Ammon's horn (tissue), 1 donor: ENCODE results near the gene LHFPL2.

Experiments
- DNase-seq: peaks from one replicate; pipeline ENCODE4 v3.0.0-alpha.2; 2016; ENCODE audit warnings: low spot score

Gene LHFPL2

DNA sequence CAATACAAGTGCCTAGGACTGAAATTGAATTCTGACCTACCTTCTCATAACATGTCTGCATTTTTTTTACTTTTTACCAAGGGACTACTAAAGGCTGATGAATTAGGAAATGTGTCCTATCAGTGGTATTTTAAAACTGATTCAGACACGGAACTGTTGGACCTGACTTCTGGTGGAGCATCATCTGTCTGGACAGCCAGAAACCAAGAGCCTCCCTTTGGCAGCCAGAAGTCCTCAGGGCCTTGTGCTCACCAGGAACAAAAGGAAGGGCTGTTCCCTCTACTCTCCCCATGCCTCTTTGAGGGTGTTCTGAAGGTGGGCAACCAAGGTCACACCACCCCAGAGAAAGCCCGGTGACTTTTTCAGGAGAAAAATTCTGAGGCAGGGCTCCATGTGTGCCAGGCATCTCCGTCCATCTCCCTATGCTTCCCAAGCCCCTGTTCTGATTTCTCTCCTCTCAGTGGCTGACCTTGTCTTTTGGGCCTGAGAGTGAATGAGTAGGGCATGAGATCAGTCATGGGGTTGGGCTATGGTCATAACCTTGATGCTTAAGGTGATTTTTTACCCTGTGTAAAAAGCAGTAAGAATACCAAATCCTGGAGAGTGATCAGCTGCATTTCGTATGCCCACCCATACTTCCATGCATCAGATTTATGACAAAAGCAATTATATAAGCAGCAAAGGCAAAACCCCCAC, 144.5 kb downstream of the LHFPL2 start:
- DNase-seq: no peak

DNA sequence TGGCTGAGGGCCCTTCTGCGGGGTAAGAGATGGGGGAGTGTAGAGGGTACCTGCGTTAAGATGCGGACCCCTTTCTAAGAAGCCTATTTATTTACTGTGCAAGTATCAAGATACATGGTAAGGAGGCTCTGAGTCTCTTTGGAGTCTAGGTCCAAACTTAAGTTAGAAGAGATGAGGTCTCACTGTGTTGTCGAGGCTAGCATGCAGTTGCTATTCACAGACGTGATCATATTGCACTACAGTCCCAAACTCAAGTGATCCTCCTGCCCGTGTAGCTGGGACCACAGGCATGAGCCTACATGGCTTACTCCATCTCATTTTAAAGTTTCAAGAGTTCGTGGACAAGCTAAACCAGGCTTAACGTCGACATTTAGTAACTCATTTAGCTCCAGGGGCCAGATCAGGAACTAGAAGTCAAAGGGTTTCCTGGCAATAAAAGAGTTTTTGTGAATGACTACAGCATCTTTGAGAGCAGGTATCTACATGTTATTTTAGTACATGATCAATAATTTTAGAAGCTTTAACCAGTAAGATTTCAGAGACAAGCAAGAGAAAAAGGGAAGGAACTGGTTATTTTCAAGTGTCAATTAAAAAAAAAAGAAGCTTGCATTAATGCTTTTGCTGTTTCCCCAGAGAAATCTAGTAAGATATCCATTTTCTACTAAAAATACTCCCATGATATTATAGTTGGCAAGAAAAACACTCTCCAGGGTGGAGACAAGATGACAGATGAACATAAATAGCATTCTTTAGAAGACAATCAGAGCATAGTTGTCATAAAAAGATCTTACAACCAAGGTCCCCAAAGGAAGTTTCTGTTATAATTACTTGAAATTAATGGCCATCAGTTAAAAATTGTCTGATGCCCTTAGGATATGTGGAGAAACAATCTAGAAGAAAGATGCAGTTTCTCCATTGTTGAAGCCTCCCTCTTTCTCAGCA, 146.9 kb downstream of the LHFPL2 start:
- DNase-seq: no peak

DNA sequence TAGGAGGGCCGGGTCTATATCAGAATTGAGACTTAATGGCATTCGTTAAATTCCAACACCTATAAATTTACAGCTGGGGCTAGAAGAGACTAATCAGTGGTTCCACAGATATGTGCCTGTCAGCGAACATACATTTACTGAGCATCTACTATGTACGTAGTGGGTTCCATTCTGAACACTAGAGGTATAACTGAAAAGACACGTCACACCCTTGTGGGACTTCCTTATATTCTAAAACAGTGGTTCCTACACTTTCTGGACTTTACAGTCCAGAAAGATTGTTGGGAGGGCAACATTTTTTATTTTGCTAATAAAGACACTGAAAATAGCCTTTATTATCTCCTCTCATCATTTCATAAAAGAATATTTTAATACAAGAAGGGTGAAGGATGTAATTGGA, 147.7 kb downstream of the LHFPL2 start:
- DNase-seq: no peak

DNA sequence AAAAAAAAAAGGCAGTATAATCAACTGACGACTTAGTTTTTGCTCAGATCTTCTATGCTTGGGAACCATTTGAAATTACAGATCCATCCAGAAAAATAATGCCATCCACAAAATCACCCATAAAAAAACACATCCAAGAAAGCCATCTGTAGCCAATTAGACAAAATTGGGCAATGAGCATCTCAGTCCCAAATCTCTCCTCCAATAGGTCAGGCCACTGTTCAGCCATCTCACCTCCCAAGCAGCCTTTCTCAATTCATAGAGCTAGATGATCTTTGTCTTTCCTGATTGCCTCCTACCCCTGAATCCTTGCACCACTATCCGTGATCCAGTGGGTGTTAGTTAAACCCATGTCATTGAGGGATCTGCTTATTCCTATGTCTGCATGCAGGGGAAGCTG, 148.5 kb downstream of the LHFPL2 start:
- no peak for DNase-seq

DNA sequence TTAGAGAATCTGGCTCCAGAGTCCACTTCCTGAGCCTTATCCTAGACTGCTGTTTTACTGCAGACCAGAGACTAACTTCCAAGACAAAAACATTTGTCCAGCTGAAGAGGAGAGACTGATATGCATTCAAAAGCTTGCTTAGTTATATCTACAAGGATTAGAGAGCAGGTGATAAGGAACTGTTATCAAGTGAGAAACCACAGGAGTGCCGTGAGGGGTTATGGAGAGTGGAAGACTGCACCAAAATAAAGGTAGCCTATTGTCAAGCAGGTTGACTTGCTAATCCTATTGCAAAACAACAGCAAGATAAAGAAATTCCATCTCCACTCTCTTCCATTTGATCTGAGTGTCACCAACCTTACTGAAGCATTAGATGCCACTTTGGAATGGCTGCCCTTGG, 149.1 kb downstream of the LHFPL2 start:
- DNase-seq: no peak

DNA sequence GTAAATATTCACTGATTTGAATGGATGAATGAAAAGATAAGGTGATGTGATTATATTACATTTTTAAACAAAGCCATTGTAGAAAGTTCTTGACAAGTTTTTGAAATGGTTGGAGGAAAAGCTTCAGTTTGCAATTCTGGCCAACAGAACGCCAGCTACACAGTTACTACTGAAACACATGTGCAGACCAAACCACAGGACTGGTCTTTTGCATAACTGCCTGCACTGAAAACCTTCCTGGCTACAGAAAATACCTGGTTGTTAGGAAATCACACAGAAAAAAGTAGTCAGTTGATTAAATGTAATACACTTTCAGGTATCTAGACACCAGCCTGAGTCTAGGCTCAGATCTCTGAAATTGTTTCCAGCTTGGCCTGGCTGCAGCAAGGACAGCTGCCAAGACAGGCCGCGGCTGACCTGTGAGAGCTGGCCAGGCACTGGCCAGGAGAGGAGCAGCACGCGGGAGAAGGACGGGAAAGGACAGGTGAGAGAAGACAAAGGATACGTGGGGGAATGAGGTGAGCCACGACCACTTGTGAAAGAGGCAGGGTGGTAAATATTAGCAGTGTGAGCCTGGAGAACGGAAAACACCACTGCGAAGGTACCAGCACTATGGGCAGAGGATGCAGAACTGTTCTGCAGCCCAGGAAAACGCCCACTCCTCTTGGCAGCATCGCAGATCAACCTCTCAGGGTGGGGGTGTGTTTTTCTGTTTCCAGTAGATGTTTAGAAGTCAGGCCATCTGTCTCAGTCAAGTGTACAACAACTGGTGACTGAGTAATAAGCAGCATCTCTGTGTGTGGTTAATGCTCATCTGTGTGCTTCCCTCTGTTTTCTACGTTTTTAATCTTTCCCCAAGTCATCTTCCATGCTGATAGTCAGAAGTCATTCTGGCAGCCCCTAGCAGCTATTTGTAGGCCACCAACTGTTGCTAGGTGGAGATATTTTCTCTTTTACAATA, 150.7 kb downstream of the LHFPL2 start:
- DNase-seq: peak; percentile 64

DNA sequence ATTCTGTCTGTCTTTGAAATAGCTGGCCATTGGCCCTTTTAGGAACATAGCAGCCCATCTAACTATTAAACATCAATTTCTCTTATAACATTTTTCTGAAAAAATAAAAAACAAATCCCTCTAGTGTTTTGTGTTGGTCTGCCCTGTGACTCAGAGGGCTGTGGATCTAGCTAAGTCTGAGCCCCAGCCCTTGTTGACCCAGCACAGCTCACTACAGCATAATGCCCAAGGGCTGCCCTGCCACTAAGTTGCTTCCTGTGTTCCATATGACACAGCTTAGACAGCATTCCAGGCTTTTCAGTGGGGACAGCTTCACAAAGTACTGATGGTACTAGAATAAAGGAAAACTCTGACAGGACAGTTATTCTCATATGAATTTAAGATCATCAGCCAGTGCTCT, 152.2 kb downstream of the LHFPL2 start:
- DNase-seq: no peak

DNA sequence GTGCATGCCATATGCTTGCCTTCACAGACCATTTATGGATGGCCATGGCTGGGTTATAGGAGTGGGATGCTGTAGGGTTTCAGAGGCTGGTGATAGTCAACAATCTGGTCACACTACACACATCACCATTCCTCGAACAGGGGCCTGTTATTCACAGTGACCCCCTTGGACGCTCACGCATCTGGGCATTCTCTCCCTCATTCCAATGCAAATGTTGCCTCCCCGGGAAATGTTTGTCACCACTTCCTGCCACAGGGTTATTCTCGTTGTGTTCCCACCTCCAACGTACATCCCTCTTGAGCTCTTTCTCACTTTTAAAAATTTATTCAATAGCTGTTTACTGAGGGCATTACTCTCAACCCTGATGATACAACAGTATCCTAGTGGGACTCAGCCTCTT, 152.8 kb downstream of the LHFPL2 start:
- no peak for DNase-seq

DNA sequence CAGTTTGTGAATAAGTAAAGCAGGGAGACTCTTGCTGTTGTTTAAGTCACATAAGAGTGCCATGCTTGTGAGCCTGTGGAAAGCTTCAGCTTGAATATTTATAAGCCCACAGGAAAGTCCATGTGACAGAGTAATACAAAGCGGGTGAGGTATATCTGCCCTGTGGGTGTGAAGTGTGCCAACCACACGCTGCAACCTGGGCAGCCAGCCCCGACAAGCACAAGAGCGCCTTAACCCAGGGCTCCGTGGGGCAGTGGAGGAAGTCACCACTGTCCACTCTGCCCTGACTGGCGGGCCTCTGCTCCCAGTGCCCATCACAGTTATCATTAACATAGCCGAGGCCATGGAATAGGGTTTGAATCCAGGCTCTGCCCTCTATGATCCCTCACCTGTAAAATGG, 155.9 kb downstream of the LHFPL2 start:
- DNase-seq: no peak

DNA sequence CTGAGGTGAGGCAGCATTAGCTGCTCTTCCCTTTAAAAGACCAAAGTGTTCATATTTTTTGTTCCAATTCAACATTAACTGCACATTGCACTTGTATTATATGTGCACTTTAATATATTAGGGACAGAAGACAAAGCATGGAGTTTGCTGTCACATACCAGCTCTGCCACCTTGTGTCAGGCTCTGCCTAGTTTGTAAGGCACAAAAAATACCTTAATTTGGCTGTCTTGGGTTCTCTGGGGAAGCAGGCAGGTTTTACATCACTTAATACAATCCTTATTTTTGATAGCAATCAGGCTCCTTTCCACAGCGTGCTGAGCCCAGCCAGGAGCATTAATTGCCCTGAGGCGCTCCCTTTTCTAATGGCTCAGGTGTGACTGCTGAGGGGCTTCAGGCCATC, 156.3 kb downstream of the LHFPL2 start:
- DNase-seq: no peak

DNA sequence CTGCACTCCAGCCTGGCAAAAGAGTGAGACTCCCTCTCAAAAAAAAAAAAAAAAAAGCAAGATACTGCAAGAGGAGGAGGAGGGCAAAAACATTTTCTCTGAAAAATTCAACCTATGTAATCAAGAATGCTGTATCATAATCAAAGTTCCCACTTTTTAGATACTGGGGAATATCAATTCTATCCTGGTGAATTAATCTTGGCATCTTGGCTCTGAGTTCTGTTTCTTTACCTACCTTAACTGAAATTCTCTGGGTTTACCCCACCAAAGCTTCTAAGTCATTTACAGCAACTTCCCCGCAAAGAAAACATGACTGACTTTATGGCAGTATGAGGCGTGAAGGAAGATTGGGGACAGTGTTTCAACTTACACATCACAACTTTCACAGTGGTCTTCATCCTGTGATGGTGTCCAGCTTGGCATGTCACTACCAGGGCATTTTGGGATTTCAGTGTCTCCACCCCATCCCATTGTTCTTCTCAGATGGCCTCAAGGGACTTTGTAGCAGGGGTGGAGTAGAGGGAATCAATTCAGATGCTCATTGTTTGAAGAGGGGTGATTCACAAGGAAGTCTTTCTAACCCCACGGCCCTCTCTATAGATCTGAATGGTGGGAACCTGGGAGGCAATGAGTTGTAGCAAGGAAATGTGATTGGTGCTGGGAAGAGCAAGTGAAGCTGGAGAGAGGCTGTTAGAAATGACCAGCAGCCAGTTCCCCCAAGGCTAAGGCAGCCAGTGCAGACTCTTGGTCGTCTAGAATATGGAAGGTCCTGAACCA, 157.7 kb downstream of the LHFPL2 start:
- no peak for DNase-seq

DNA sequence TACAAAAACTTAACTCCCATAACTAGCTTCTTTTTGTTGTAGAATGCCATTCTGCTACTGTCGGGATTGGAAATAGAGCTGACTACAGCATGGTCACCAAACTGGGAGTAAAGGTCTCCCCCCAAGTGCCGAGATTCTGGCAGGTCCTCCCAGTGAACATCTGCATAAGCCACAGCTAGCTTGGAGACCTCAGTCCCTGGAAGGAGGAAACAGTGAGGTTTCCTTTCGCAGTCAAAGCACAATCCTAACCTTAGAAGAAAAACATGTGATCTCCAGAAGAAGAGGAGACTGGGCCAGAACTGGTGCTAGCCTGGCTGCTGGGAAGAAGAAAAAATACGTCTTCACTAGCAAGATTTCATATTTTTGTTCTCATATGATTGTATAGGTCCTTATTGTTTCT, 160.7 kb downstream of the LHFPL2 start:
- DNase-seq: no peak

DNA sequence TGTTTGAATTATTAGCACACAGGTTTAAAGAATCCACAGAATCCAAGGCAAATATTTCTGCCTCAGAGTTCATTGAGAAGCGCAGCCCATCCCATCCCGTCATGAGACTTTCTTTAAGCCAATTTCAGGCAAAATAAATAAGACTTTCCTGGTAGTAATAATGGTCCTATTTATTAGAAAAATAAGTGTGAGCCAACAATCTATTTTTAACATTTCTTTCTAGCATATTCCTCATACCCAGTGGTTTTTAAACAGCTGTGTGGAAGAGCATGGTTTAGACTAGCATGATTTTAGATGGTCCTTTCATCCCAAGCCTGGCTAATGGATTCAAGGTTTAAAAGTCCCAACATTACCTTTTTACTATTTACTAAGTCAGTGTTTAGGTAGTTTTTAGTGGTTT, 162.4 kb downstream of the LHFPL2 start:
- no peak for DNase-seq

DNA sequence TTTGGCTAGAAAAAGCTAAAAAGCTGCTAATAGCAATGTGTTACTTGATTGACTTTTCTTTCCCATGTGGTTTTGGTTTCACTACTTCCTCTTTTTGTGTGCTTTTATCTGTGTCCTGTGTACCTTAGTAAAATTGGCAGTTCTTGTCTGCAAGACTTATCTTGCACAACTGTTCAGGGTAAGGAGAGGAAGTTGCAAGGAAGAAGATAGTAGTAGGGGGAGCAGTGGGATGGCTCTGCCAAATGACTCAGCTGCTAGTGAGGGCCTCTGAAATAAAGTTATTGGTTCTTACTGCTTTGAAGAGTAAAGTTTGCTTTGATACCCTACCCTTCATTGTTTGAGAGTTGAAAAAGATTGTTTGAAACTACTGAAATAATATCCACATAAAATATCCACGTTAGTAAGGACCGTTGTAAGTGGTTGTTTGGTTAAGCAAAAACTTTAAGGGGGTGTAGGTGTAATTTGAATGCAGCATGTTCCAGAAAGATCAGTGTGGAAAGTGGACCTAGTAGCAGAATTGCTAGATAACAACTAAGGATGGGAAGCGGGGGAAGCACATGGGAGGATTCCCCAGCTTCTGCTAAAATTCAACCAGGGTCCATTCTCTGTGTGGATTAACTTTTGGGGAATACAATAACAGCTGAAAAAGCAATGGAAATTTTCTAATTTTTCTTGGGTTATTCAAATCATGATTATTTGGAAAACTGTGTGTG, 164.6 kb downstream of the LHFPL2 start:
- peak; percentile 65 for DNase-seq

DNA sequence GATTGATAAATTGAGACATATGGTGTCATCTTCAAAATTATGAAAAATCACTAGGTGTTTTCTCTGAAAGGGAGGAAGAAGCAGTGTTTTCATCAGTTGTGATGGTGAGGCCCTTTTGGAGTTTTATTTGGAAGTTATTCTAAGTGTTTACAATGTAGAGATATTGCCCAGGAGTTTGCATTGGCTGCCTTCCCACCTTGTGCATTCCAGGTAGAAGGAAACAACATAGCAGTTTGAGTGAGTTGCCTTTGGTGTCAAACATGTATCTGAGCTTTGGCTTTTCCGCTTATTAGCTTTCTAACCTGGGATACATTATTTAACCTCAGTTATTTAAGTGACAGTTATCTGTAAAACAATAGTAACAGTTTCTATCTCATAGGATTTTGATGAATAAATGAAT, 165.6 kb downstream of the LHFPL2 start:
- no peak for DNase-seq

DNA sequence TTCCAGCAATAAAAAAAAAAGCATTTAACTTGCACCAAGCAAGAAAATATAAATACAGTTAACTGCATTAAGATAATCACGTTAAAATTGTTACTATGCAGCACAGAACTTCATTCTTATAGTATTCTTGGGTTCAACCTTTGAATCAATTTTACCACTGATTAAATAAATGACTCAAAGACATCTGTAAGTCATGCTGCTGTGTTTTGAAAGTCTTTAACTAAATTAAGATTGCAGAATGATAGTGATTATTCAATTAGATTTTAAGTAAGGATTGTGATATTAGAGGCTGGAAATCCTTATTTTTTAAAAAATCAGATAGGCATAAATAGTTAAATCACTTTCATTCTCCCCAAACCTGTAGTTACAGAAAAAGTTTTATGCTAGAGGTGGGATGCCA, 171.8 kb downstream of the LHFPL2 start:
- DNase-seq: no peak

DNA sequence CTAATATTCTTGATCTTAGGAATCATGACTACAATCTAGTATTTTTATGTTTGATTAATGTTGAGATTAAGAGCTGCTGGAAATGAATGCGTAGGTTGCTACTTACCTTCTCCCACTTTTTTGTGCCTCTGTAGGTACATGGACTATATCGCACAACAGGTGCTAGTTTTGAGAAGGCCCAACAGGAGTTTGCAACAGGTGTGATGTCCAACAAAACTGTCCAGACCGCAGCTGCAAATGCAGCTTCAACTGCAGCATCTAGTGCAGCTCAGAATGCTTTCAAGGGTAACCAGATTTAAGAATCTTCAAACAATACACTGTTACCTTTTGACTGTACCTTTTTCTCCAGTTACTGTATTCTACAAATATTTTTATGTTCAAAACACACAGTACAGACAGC, 173.2 kb downstream of the LHFPL2 start:
- no peak for DNase-seq

DNA sequence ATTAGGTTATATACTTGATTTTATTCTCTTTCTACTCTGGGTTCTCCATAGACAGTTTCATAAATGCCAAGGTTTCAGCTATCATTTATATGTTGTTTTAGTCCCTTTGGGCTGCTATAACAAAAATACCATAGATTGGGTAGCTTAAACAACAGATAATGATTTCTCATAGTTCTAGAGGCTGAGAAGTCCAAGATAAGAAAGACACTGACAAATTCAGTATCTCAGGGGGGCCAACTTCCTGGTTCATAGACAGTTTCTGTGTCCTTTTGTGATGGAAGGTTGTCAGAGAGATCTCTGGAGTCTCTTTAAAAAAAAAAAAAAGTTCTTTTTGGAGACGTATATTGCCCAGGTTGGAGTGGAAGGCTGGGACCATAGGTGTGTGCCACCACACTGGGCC, 174.8 kb downstream of the LHFPL2 start:
- no peak for DNase-seq

DNA sequence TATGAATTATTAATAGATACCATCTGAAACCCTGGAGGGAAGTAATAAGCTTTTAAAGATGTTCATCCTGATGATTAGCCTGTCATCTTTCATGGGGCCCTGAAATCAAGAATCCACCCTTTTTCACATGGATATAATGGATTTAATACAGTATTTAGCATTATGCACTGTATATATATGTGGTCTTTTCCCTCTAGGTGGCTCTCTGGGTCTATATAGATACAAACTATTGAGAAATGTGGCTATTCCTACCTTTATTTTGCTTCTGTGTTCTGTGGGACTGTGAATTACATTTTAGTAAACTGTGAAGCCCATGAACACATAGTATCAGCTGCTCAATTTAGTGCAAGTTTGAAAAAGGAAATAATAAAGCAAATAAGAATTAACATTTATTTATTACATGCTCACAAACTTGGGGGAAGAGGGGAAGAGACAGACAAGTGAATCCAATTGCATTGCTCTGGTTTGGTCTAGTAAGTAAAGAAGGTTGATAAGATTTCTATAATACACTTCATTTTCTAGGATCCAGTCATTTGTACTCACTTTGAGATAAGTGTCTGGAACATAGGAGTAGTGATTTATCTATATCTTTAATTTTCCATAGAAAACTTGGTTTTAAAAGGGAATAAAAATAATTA, 176.0 kb downstream of the LHFPL2 start:
- no peak for DNase-seq

DNA sequence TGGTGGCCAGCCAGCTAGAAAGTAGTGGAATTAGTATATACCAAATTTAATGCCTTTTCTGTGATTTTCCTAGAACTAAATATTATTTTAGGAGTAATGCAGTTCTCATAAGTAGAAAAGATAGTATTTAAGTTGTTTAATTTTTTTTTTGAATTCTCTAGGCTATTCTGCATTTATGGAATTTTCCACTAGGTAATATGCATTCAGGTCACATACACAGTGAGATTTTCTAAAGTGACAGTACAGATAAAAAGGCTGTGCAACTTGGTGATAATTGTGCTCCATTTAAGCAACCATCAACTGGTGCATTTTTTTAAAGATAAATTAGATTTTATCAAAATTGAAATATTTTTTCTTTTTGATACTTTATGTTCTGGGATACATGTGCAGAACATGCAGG, 176.7 kb downstream of the LHFPL2 start:
- DNase-seq: no peak
